KG1 (cell line): ENCODE data around the gene SEMA4C.
"Not testable (repeated sequence)": the region's sequence is repeated elsewhere in the genome, so short reads cannot be mapped to it uniquely, and the experiment has no call there.

Source experiments
- DNase-seq: peaks from one replicate; lab custom pipeline; 2025; lab: John Stamatoyannopoulos, UW

The SEMA4C gene

GRCh38 chr2:96866586-96866985, 3.3 kb downstream of the SEMA4C start:
- no peak for DNase-seq

- no peak for DNase-seq
These were observed 3.7 kb downstream of the SEMA4C start for GRCh38 chr2:96866149-96866548.

- DNase-seq, result no peak
These were observed 4.2 kb downstream of the SEMA4C start for GRCh38 chr2:96865654-96866053.

- no peak for DNase-seq
These were observed 5.4 kb downstream of the SEMA4C start for GRCh38 chr2:96864343-96865091.

GRCh38 chr2:96863575-96864342, 6.1 kb downstream of the SEMA4C start:
- no peak for DNase-seq

- not testable (repeated sequence) for DNase-seq
These were observed 6.8 kb downstream of the SEMA4C start for GRCh38 chr2:96863056-96863455.

GRCh38 chr2:96861074-96861473, 8.8 kb downstream of the SEMA4C start:
- DNase-seq, result no peak

GRCh38 chr2:96860065-96861029, 9.5 kb downstream of the SEMA4C start:
- DNase-seq, result no peak

GRCh38 chr2:96859681-96860064, 10.2 kb downstream of the SEMA4C start:
- DNase-seq, result no peak

GRCh38 chr2:96859099-96859649, 10.7 kb downstream of the SEMA4C start:
- DNase-seq, result no peak

GRCh38 chr2:96857667-96858372, 12.1 kb downstream of the SEMA4C start, which contains the start of gene ANKRD39:
Gene ANKRD39, minus strand, starts transcription at chr2:96858016. Its CDS starts 29 bp downstream, at chr2:96857987.
- peak; percentile 98 for DNase-seq

GRCh38 chr2:96856776-96857666, 12.9 kb downstream of the SEMA4C start:
- peak; percentile 37 for DNase-seq

GRCh38 chr2:96853321-96853720, 16.6 kb downstream of the SEMA4C start:
- DNase-seq, result no peak

- no peak for DNase-seq
These were observed 17.2 kb downstream of the SEMA4C start for GRCh38 chr2:96852667-96853066.

- no peak for DNase-seq
These were observed 21.6 kb downstream of the SEMA4C start for GRCh38 chr2:96848264-96848663.

- no peak for DNase-seq
These were observed 22.3 kb downstream of the SEMA4C start for GRCh38 chr2:96847586-96847985.

GRCh38 chr2:96846825-96847224, 23.1 kb downstream of the SEMA4C start:
- DNase-seq, result no peak

- no peak for DNase-seq
These were observed 25.5 kb downstream of the SEMA4C start for GRCh38 chr2:96844405-96844808.

- DNase-seq, result no peak
These were observed 26.2 kb downstream of the SEMA4C start, which contains the start of gene ANKRD23 for GRCh38 chr2:96843538-96844268. Gene ANKRD23, minus strand, starts transcription at chr2:96844021. Its CDS starts 29 bp downstream, at chr2:96843992.
